Activated naive CD8-positive, alpha-beta T cell treated with anti-CD3 and anti-CD28 coated beads, Interleukin-2, amount 10 ng/mL, durations not matched to agents 7 days and 5 days (primary cell): ENCODE results near the gene PCED1B. TPM values are rescaled to one million over a fixed set of nuclear protein-coding genes. Genes with fewer than 3 reads are reported as not detected.

ENCODE experiments used
- ATAC-seq: fragments of 150-1000 bp; cut with Tn5 transposase; one replicate; pipeline ENCODE4 v1.10.0; 2021; ENCODE audit warnings: low read depth, moderate library complexity
- POLR2A ChIA-PET: fragments of 350-600 bp; sonication (Branson Sonifier 250); formaldehyde crosslinking; loops from one replicate; lab custom pipeline; 2021; ENCODE audit warnings: antibody characterized with exemption; lab: Charles Lee
- DNase-seq: peaks from one replicate; pipeline ENCODE4 v3.0.0; 2021
- H3K27ac Mint-ChIP-seq: one replicate; pipeline ENCODE4 v1.8.0; 2022; ENCODE audit warnings: mild to moderate bottlenecking, mixed read lengths
- H3K27me3 Mint-ChIP-seq: one replicate; pipeline ENCODE4 v1.8.0; 2022; ENCODE audit warnings: mild to moderate bottlenecking, moderate library complexity, mixed read lengths
- H3K36me3 Mint-ChIP-seq: one replicate; pipeline ENCODE4 v1.8.0; 2021; ENCODE audit warnings: mild to moderate bottlenecking, mixed read lengths
- H3K4me1 Mint-ChIP-seq: one replicate; pipeline ENCODE4 v1.8.0; 2021; ENCODE audit warnings: mixed read lengths
- H3K4me3 Mint-ChIP-seq: one replicate; pipeline ENCODE4 v1.8.0; 2022; ENCODE audit warnings: mild to moderate bottlenecking, moderate library complexity, mixed read lengths
- H3K9me3 Mint-ChIP-seq: one replicate; pipeline ENCODE4 v1.8.0; 2021; ENCODE audit warnings: mixed read lengths
- total RNA-seq, 2 experiments: library from RNA; stranded (reverse); gene quantifications; one replicate each; pipeline ENCODE4 v1.2.3, GENCODE V29; 2021

Gene PCED1B
- total RNA-seq, 2 experiments from 2014 or later: 102 to 104 TPM

DNA sequence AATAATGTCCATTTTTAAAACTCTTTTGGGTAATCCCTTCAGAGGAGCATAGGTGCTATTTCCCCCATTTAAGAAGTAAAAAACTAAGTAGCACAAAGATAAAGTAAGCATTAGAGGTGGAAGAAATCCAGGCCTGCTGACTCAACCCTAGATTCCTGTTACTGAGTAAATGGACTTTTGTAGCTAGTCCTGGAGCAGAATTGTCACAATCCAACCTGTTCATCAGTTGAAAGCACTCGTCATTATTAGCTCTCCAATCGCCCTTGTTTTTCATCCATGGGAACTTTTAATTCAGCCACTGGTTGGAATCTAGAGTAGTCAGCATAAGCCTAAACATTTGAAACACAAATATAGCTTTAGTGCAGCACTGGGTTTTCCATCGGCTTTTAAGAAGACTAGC, 139.8 kb downstream of the PCED1B start:
- Mint-ChIP-seq H3K4me3 (peak overlapping the region; percentile 87), H3K9me3 (no peaks in the 10 kb centered on the region), H3K27ac (peak overlapping the region; percentile 92), H3K27me3 (peaks cover 1% of the 10 kb centered on the region), H3K4me1 (peaks cover 42% of the 10 kb centered on the region), H3K36me3 (peaks cover 69% of the 10 kb centered on the region)
- DNase-seq: no peak
- POLR2A ChIA-PET: interaction anchor here (0.8 to 14.2 kb wide), 15 partner anchors 10 to 189 kb away, joined by 3 to 258 read pairs (median 29); partner anchors contain the start of genes AMIGO2 and PCED1B
- no peak for ATAC-seq

DNA sequence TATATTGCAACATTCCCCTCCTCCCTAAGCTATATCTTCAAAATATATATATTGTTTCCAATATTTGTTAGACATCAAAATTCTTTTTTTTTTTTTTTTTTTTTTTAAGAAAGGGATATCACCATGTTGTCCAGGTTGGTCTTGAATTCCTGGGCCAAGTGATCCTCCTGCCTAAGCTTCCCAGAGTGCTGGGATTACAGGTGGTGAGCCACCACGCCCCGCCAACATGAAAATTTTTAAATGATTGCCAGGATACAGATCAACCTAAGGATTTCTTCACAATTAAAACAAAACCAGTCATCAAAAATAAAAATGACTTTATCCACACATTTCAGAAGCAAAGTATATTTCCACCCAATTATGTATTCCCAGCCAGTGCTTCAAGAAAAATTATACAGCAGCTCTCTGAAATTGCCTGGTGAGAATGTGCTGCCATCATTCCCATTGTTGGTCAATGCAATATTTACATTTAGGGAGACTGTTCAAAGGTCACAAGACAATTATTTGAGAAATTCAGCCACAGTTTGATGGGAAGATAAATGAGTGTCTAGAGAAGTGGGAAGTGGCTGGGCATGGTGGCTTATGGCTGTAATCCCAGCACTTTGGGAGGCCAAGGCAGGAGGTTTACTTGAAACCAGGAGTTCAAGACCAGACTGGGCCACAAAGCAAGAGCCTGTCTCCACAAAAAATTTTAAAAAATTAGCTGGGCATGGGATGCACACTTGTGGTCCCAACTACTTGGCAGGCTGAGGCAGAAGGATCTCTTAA, 142.0 kb downstream of the PCED1B start:
- POLR2A ChIA-PET: interaction anchor here (0.6 to 8.2 kb wide), 7 partner anchors 8 to 955 kb away, joined by 3 to 238 read pairs (median 5); partner anchors contain the start of genes AMIGO2 and PCED1B
- no peak for ATAC-seq
- Mint-ChIP-seq H3K4me3 (peak overlapping the region; percentile 82), H3K4me1 (peaks cover 49% of the 10 kb centered on the region), H3K9me3 (no peaks in the 10 kb centered on the region), H3K27ac (peak overlapping the region; percentile 86), H3K36me3 (peaks cover 72% of the 10 kb centered on the region), H3K27me3 (peaks cover 1% of the 10 kb centered on the region)
- DNase-seq: no peak

DNA sequence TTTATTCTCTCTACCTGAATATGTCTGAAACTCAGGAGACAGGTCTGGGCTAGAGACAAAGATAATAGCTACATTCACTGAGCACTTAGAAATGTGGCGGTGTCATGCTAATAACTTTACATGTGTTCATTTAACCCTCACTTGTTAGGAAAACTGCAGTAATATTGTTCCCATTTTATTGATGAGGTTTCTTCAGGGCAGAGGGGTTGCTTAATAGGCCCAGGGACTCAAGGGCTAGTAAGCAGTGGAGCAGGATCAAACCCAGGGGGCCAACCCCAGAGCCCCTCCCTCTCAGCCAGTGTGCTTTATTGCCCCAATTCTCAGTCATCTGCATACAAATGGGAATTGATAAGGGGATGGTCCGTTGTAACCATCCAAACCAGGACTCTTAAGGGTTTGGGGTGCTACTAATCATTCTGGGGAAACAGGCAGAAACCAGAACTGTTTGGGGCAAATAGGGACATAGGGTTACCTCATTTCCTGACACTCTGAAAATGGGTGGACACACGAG, 143.2 kb downstream of the PCED1B start:
- DNase-seq: no peak

DNA sequence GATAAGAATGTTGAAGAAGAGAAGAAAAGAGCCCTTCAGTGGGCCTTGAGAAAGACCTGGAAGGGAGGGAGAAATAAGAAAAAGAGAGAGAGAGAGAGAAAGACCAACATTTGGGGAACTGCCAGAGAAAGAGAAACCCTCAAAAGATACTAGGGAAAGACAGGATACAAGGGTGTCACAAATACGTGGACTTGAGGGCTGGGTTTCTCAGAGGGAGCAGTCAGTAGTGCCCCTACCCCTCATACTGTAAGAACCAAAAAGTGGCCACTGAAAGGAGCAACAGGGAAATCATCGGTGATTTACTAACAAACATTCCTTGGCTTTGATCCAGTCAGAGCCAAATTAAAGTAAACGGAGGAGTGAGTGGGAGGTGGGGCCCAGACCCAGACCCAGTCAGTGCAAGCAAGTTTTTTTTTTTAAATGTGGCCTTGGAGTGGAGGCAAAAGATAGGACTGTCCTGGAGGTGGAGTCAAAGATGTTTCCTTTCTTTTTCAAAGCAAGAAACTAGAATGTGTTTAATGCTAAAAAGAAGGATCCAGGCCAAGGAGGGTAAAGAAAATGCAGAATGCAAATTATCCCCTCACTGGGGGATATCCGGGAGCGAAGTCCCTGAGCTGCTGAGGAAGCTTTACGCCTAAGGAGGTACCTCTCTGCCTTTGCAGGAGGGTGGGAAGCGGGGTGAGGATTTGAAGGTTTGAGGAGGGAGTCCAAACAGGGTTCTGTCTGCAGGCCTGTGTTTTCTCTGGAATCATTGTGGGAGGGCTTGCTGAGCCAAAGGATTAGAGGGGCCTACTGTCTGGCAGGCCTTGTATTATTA, 143.8 kb downstream of the PCED1B start:
- DNase-seq: no peak
- Mint-ChIP-seq H3K36me3 (peaks cover 64% of the 10 kb centered on the region), H3K27me3 (no peaks in the 10 kb centered on the region), H3K27ac (peak overlapping the region; percentile 85), H3K4me3 (peak overlapping the region; percentile 82), H3K4me1 (peaks cover 60% of the 10 kb centered on the region), H3K9me3 (no peaks in the 10 kb centered on the region)
- POLR2A ChIA-PET: interaction anchor here (0.9 to 8.2 kb wide), 5 partner anchors 10 to 175 kb away, joined by 3 to 238 read pairs (median 4); no protein-coding TSS in a partner anchor
- peak; percentile 2 for ATAC-seq

More for the DNA sequence above, 143.2 kb downstream of the PCED1B start:
- Mint-ChIP-seq H3K27ac (peak overlapping the region; percentile 85), H3K9me3 (no peaks in the 10 kb centered on the region), H3K27me3 (peaks cover 1% of the 10 kb centered on the region), H3K36me3 (peaks cover 65% of the 10 kb centered on the region), H3K4me3 (peak overlapping the region; percentile 82), H3K4me1 (peaks cover 54% of the 10 kb centered on the region)
- POLR2A ChIA-PET: interaction anchor here (0.7 to 8.2 kb wide), 5 partner anchors 9 to 54 kb away, joined by 4 to 238 read pairs (median 6); no protein-coding TSS in a partner anchor
- no peak for ATAC-seq

DNA sequence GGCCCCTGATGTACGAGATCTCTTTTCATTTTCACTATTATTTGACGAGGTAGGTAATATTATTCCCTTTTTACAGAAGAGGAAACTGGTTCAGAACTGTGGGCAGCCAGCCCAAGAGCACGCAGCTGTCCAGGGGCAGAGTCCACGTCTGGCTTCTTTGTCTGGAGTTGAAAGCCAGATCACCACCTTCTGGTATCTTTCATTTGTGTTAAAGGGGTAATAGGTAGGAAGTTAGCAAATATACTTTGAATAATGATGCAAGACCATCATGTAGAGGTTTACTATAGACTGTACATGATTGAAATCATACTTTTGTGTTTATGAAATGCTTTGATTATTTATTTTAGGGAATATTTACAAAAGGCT, 144.4 kb downstream of the PCED1B start:
- DNase-seq (no peak), ATAC-seq (no peak)
- H3K27ac Mint-ChIP-seq: peak overlapping the region; percentile 85
- H3K4me3 Mint-ChIP-seq: peak overlapping the region; percentile 82
- H3K4me1 Mint-ChIP-seq: peaks cover 65% of the 10 kb centered on the region
- POLR2A ChIA-PET: interaction anchor here (0.9 to 1.0 kb wide), 3 partner anchors 10 to 174 kb away, joined by 3 to 4 read pairs (median 4); no protein-coding TSS in a partner anchor
- H3K36me3 Mint-ChIP-seq: peaks cover 64% of the 10 kb centered on the region
- H3K27me3 Mint-ChIP-seq: no peaks in the 10 kb centered on the region
- H3K9me3 Mint-ChIP-seq: no peaks in the 10 kb centered on the region

DNA sequence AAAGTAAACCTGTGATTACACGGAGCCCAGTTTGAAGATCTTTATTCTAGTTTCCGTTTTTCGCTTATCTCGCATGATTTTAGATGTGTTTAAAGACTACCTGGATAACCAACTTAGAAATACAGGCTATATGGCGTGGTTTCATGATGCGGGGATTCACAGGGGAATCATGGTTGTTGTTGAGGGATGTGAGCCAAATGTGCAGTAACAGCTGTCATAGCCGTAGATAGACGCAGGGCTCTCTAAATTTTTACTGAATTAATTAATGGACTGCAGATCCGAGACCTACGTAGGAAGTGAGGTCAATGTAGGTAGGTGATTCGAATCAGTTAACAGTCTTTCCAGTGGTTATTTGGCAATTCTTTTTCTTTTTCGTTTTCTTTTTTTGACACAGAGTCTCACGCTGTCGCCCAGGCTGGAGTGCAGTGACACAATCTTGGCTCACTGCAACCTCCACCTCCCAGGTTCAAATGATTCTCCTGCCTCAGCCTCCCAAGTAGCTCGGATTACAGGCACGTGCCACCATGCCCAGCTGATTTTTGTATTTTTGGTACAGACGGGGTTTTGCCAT, 145.2 kb downstream of the PCED1B start:
- Mint-ChIP-seq H3K4me1 (peaks cover 69% of the 10 kb centered on the region), H3K27ac (peak overlapping the region; percentile 88), H3K27me3 (no peaks in the 10 kb centered on the region), H3K36me3 (peaks cover 65% of the 10 kb centered on the region), H3K4me3 (peak overlapping the region; percentile 82), H3K9me3 (no peaks in the 10 kb centered on the region)
- ATAC-seq: no peak
- POLR2A ChIA-PET: interaction anchor here (1.4 to 9.8 kb wide), 2 partner anchors 10 to 17 kb away, joined by 6 to 130 read pairs; no protein-coding TSS in a partner anchor
- no peak for DNase-seq

DNA sequence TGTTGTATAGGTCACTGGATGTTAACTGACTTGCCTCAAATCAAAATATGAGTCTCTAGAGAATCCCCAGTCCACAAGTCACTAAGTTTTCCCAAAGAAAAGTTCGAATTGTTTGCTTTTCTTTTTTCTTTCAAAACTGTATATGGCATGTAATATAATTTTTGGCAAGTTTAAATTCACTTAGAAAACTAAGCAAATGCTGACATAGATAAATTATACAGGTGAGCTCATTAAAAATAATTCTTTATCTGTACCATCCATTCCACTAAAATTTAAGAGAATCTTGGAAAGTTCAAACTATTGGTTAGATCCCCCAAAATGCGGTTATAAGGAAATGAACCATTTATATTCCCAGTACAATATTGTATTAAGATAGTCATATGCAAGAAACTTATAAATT, 145.9 kb downstream of the PCED1B start:
- POLR2A ChIA-PET: interaction anchor here (1.4 to 9.8 kb wide), 3 partner anchors 10 to 51 kb away, joined by 6 to 130 read pairs (median 11); no protein-coding TSS in a partner anchor

DNA sequence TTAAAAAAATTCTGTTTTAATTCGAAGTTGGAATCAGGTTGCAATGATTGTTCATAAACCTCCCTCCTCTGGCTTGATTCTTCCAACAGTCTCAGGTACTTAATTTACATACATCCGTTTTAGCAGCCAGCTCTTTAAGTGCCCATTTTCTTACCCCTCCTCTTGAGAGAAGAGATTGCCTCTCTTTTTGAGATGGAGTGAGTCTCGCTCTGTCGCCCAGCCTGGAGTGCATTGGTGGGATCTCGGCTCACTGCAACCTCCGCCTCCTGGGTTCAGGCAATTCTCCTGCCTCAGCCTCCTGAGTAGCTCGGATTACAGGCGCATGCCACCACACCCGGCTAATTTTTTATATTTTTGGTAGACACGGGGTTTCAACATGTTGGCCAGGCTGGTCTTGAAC, 146.8 kb downstream of the PCED1B start:
- H3K4me1 Mint-ChIP-seq: peaks cover 72% of the 10 kb centered on the region
- H3K27me3 Mint-ChIP-seq: no peaks in the 10 kb centered on the region
- no peak for ATAC-seq
- no peaks in the 10 kb centered on the region for H3K9me3 Mint-ChIP-seq
- peak overlapping the region; percentile 63 for H3K4me3 Mint-ChIP-seq
- H3K27ac Mint-ChIP-seq: peak overlapping the region; percentile 52
- peaks cover 69% of the 10 kb centered on the region for H3K36me3 Mint-ChIP-seq
- DNase-seq: no peak
- POLR2A ChIA-PET: interaction anchor here (0.6 to 9.8 kb wide), 4 partner anchors 11 to 50 kb away, joined by 3 to 130 read pairs (median 8); no protein-coding TSS in a partner anchor

More for the DNA sequence above, 145.9 kb downstream of the PCED1B start:
- no peaks in the 10 kb centered on the region for H3K27me3 Mint-ChIP-seq
- peak overlapping the region; percentile 82 for H3K4me3 Mint-ChIP-seq
- peak overlapping the region; percentile 88 for H3K27ac Mint-ChIP-seq
- H3K36me3 Mint-ChIP-seq: peaks cover 66% of the 10 kb centered on the region
- no peak for DNase-seq
- ATAC-seq: no peak
- peaks cover 71% of the 10 kb centered on the region for H3K4me1 Mint-ChIP-seq
- H3K9me3 Mint-ChIP-seq: no peaks in the 10 kb centered on the region

DNA sequence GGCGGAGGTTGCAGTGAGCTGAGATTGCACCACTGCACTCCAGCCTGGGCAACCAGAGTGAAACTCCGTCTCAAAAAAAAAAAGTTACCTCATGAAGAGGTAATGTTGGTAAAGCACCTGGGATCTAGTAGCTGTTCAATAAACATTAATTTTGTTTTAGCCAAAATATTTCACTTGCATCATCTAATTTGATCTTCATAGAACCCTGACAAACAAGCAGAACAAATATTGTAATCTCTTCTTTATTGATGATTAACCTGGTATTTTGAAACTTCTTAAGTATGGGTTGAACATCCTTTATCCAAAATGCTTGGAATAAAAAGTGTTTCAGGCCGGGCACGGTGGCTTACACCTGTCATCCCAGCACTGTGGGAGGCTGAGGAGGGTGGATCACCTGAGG, 149.4 kb downstream of the PCED1B start:
- POLR2A ChIA-PET: interaction anchor here (0.7 to 9.8 kb wide), 6 partner anchors 9 to 78 kb away, joined by 3 to 130 read pairs (median 3); no protein-coding TSS in a partner anchor
- Mint-ChIP-seq H3K27ac (peak overlapping the region; percentile 30), H3K4me1 (peaks cover 66% of the 10 kb centered on the region), H3K4me3 (peak overlapping the region; percentile 29), H3K36me3 (peaks cover 68% of the 10 kb centered on the region), H3K9me3 (peaks cover 4% of the 10 kb centered on the region), H3K27me3 (no peaks in the 10 kb centered on the region)
- no peak for DNase-seq
- no peak for ATAC-seq

DNA sequence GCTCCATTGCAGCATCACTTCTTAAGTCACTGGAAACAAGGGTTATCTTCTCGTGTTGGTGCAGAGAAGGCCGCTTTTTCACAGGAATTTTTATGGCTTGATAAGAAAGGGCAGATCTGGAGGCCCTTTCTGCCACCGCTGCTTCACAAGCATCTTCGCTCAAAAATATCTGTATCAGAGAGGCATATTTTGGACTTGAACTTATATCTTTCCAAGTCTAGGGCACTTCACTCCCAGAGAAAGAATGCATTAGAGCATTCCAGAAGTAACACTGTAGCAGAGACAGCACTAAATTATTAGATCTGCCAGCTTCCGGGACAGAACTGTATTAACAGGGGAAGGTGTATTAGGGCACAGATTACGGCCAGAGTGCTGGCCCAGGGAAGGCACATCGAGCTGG, 152.0 kb downstream of the PCED1B start:
- POLR2A ChIA-PET: interaction anchor here (1.3 to 9.8 kb wide), 3 partner anchors 17 to 166 kb away, joined by 3 to 130 read pairs (median 4); no protein-coding TSS in a partner anchor
- H3K27ac Mint-ChIP-seq: no peak overlapping the region
- ATAC-seq: no peak

DNA sequence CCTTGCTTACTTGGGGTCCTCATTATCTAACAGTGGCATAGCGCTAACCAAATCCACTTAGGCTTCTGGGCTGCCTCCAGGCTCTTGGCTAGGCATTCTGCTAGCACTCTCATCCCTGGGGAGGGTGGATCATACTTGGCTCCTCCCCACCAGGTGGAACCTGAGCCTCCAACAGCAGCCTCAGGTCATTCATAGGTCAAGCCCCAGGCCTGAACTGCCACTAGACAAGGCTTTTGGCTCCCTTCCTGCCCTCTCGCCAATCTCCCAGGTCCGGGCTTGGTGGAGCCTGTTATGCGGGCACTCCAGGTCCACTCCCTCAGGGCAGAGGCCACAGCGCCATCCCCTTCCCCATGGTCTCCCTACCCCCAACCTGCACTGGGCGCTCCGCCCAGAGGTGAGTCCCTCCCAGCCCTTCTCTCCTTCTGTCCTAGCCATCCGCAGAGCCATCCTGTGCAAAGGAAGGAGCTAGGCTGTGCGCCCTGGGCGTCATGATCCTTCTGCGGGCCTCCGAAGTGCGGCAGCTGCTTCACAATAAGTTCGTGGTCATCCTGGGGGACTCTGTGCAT, 155.2 kb downstream of the PCED1B start:
- Mint-ChIP-seq H3K4me1 (peaks cover 49% of the 10 kb centered on the region), H3K36me3 (peaks cover 71% of the 10 kb centered on the region), H3K4me3 (no peak overlapping the region), H3K9me3 (peaks cover 9% of the 10 kb centered on the region), H3K27ac (no peak overlapping the region), H3K27me3 (no peaks in the 10 kb centered on the region)
- DNase-seq: no peak
- POLR2A ChIA-PET: interaction anchor here (1.4 kb wide), 1 partner anchor 15 kb away, joined by 3 read pairs; no protein-coding TSS in a partner anchor
- no peak for ATAC-seq

More for the DNA sequence above, 152.0 kb downstream of the PCED1B start:
- no peak overlapping the region for H3K4me3 Mint-ChIP-seq
- peaks cover 9% of the 10 kb centered on the region for H3K9me3 Mint-ChIP-seq
- H3K4me1 Mint-ChIP-seq: peaks cover 53% of the 10 kb centered on the region
- H3K27me3 Mint-ChIP-seq: no peaks in the 10 kb centered on the region
- peaks cover 75% of the 10 kb centered on the region for H3K36me3 Mint-ChIP-seq
- DNase-seq: no peak
